Stimulated activated naive CD4-positive, alpha-beta T cell (primary cell): Measurements from ENCODE around the gene COL9A1.

ENCODE experiments used
- DNase-seq, 6 experiments: peaks; one replicate each; lab custom pipeline; 2025; lab: John Stamatoyannopoulos, UW

Gene COL9A1

DNA sequence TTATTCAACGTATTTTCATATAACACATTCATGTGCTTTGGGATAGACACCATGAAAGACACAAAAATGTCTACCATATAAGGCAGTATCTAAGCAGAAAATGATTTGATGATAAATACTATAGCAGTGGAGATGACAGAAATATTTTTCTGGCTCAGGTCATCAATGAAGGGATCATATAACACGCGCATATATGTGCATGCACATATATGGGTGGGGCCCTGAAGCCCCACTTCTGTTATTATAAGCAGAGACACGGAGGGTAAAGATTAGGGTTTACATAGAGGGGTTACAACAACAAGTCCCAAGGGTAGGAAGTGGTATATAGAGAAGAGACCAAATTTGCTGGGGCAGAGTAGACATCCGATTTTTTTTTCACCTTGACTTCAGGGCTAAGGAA is 16.0 kb downstream of the COL9A1 start:
- DNase-seq, result no peak

DNA sequence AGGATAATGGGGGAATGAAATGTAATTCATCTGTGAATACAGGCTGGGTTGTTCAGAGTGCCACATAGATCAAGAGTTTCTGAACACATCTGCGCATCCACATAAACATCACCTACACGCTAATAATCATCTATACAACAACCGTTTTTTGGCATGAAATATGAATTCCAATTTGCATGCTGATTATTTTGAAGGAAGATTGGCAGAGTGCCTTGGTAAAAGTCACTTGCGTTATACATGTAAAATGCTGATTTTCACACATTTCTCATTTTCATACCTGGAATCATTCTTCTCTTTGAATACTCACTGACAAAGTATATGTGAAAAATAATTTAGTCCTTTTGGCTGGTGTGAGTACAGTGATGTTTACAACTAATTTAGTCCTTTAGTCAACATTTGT is 17.7 kb downstream of the COL9A1 start:
- no peak for DNase-seq

DNA sequence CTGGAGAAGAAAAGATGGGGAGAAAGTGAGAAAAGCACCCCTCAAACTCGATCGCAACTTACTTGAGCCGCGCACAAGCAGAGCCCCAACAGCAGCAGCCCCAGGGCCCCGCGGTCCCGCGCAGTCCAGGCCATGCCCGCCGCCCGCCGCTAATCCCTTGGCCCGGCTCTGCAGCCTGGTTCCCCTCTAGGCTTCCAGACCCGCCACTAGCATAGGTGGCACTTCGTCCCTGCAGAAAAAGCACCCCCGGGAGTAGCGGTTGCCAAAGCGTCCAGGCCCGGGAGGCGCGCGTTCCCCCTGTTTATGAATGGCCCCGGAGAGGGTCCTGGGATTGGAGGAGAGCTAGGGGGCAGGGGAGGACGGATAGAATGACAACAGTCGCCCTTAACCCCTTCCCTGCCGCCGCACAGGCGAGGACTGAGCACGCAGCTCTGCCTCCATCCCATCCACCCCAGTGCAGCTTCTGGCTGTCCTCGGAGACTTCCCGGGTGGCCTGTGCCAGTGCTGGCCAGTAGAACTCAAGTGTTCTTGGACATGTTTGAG is 19.9 kb downstream of the COL9A1 start:
- DNase-seq, result no peak

DNA sequence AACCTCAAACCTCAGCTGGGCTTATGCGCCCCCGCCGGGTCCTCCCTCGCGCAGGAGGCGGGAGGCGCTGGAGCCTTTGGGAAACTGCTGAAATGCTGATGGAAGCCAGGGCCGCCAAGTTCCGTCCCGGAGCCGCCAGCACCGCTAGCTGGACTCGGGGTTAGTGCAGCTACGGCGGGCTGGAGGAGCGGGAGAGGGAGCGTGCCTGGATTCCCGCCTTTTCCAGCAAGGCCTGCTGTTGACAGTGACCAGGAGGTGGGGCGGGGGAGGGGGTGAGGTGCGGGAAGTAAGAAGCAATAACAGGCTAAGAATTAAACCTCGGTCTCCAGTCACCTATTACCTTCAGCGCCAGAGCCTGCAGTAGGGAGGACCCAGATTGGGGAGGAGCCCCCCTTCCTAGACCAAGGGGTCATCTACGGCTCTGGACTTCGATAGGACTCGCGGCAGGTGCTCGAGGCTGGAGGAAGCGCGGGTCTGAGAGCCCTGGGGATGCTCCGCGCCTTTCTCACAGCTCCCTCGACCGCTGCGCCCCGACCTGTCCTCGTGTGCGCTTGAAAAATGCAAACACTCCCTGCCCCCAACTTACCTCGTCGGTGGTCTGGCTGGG is 20.5 kb downstream of the COL9A1 start:
- no peak for DNase-seq

DNA sequence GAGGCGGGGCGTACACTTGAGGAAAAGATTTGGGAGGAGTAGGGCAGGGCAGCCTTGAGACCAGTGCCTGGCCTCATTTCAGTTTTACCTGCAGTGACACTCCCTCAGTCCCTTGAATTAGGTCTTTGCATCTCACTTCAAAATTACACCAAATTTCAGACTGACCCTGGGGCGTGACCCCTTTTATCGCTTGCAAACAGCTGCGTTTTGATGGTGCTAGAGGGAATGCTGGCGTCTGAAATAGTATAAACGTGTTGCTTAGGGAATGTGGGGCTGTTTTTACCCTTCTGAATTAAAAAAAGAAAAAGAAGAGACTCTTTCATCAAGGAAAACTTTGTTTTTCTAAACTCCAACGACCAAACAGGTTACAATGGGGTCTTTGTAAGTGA is 21.0 kb downstream of the COL9A1 start:
- no peak for DNase-seq

DNA sequence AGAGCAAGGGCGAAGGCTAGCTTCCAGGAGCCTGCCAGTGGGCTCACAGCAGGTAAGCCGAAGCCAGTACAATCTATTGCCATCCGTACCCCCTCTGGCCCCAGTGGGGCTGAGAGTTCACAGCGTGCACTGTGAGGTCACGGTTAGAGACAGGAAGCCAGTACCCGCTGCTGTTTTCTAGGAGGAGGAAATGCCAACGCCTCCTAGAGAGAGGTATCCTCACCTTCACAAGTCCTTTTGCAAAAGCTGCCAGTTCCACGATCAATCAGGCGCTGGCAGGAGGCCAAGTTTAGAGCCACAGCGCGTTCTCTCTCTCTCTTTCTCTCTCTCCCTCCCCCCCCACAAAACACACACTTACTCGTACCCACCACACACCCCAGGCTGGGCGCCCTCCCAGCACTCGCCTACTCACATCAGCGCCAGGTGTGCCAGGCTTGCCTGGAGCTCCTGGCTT is 22.5 kb downstream of the COL9A1 start:
- no peak for DNase-seq

DNA sequence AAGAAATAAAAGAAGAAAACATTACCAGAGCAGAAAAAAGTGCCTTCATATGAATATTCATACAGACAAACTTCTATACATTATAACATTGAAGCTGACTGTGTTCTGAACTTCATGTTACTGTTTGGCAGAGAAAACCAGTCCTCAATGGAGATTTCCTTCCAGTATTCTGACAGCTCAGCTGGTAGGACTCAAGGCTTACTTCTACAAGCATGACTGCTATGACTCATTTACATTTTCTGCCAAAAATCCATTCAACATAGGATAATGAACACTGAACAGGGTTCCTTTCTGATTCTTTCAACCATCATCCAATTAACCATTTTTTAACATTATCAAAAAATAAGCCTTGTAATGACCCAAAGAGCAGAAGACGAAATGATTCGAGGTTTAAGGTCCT is 25.4 kb downstream of the COL9A1 start:
- no peak for DNase-seq

DNA sequence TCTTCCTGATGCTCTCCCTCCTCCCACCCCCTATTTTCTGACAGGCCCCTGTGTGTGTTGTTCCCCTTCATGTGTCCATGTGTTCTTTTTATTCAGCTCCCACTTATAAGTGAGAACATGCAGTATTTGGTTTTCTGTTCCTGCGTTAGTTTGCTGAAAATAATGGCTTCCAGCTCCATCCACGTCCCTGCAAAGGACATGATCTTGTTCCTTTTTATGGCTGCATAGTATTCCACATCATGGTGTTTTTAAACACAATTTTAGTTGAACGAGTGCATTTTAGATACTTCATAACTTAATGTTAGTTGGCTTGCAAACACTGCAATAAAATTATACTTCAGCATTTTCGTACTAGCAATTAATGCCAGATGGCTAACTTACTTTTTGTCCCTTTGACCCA is 28.5 kb downstream of the COL9A1 start:
- no peak for DNase-seq

DNA sequence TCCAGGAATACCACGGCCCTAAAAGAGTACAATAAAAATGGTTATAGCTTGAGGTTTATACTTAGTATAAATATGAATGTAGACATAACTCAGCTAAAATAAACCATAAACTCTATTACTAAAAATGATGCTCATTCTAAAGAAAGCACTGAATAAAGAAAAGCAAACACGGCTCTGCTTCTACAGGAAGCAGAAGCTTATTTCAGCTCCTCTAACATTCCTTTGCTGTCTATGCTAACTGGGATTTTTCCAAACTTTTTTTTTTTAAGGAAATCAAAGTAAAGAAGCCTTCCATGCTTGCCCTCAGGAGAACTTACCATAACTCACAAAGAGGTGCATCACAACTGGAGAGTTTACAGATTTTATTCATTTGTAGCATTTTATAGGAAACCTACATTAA is 30.8 kb downstream of the COL9A1 start:
- DNase-seq, result no peak

DNA sequence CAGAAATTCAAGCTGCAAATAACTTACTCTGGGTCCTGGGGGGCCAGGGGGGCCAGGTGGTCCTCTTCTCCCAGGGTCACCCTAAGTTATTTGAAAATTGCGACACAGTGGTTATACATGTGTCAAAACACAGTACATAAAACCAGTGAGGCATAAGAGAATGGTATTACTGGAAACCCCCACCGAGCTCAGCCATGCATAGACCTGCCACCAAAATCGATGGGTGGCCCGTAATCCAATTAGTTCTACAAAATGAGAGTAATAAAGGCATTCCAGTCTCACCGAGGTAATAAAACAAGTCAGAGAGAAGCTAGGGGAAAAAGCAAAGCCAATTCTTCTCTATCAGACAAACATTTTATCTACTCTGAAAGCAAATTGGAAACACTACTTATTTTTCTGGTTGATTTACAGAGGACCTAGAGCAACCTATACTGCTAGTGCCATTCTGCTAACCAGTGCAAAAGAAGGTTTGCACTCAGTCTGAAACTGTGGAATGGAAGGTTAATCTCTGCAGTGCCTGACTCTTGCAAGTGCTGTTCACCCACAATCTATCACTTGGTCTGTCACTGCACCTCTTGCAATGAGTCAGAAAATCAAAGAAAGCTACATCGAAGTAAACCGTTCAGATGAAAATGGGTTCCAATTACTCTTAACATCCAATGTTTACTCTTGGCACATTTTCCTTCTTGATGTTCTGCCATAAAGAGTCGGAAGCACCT is 32.4 kb downstream of the COL9A1 start:
- no peak for DNase-seq

DNA sequence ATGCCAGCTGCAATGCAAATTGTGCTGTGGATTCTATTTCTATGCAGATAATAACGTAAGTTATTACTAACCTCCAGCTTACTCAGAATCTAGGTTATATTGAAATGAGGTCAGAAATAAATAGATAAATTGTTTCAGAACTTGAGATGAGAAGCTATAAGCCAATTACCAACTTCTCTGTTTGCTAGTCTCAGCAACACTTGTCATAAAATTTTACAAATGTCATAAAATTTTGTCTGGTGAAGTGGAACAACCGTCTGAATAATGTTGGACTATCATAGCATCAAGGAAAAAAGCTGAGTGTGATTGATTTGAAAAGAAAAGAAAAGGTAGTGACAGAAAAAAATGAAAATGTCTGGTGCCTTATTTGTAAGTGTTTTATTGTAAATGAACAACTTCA is 36.7 kb downstream of the COL9A1 start:
- DNase-seq, result no peak

DNA sequence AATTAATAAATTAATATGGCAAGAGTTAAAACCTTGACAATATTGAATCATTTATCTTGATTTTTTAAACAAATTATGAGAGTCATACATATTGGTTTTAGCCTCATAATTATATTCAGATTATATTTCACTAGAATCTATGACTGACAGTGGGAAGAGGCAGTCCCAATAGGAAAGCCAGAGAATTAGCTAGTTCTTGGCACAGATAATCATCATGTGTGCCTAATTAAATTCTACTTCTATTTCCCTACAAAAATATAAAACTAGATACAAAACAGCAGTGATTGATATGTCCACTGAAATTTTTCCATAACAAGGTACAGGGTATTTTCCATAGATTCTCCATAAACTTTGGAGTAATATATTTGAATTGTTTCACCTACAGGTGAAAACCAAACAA is 38.6 kb downstream of the COL9A1 start:
- no peak for DNase-seq

DNA sequence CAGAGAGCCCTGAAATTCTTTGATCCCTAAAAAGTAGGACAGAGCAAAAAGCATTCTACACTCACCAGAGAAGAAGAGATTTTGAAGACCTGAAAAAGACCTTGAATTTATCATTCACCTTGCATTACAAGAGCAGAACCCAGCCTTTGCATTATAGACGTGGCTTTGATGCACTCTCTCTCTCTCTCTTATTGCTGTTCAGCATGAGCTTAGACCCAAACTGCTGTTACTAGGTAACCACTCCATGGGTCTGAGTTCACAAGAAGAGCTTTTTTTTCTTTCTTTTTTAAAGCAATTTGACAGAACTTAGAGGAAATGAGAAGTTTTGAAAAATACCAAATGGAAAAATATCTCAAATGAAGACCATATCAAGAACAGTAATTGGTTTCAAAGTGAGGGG is 44.4 kb downstream of the COL9A1 start:
- DNase-seq, result no peak

DNA sequence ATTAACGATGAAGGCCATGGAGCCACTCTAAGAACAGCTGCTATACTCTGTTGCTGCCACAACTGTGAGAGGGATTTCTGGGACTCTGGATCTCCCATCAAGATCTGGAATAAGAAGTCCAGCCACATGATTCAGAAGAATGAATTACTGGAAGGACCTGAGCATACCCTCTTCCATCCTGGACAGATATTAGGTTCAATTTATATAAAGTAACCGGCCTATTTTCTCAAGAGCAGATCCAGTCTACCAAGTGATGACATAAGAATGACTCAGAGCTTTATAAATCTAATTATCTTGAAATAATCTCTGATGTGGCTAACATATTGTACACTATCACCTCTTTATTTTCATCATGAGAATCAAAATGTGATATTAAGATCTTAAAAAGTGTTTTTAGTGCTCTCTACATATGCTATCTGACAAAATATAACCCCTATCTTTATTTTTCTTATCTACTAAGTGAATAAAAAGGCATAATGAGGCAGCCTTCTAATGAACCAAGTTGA is 45.1 kb downstream of the COL9A1 start:
- no peak for DNase-seq

DNA sequence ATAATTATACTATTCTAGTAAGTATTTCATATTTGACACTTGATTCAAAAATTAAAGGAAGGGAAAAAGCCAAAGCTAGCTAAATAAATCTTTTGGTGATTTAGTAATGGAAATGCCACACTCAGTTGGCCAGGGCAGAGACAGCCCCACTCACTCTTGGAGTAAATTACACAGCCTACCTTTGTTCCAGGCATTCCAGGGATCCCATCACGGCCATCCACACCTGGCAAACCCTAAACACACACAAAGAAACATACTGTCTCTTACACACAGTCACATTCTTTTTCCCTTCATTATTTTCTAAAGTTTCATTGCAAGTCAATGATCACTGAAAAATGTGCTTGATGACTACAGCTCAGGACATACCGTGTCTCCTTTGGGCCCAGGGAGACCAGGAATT is 48.1 kb downstream of the COL9A1 start:
- DNase-seq, result no peak

DNA sequence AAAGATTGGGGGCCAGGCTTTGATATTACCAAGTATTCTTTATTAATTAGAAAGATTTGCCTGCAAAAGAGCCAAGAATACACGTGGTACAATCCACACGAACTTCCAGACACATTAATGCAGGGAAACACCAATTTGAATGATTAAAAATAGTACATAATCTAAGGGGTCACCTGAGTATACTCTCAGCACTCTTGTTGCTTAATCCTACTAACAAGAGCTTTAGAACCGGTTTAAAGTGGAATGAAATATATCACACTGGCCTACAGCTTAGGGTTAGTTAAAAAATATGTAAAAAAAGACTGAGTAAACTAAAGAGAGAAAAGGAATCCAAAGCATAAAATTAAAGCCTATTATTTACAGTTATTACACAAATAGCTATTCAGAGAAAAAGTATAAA is 49.0 kb downstream of the COL9A1 start:
- no peak for DNase-seq

DNA sequence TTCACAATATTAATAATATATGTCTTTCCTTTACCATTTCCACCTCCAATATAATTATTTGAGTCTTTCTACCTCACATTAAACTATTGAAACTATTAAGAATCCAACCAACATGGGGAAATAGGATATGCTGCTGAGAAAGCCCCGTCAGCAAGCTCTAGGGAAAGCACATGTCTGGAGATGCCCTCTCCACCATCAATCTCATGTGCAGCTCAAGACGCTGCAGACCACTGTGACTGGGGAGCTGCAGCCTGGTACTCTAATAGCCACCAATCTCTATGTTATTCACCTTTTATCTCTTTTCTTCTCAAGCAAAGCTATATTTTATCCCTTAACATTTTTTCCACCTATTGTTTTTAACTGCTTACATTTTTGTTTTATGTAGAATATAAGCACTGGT is 50.3 kb downstream of the COL9A1 start:
- DNase-seq, result no peak

DNA sequence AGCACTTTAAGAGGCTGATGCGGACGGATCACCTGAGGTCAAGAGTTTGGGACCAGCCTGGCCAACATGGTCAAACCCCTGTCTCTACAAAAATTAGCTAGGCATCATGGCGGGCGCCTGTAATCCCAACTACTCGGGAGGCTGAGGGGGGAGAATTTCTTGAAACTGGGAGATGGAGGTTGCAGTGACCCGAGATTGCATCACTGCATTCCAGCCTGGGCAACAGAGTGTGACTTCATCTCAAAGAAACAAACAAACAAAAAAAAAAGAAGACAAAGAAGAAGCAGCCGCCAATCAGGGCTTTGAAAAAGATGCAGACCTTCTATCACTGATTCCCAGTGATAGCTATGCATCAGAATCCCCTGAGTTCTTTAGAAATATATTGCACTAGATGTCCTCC is 56.8 kb downstream of the COL9A1 start:
- no peak for DNase-seq

DNA sequence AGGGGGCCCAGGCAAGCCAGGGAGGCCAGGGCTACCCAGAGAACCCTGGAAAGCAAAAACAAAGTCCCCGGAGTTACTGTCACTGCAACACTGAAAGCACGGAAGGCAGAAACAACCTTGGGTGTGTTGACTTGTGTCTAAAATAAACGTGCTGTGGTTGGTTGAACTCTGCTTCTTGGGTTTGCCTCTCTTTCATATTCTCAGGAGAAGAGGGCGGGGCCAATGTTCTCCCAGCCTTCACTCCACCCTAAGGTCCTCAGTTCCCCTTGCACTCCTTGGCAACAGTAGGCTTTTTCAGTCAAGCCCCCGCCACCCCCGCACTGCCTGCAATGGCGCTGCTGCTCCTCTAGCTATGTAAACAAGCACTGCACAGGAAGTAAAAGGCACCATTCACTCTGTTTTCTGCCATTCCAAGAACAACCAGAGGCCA is 60.9 kb downstream of the COL9A1 start:
- DNase-seq, result no peak

DNA sequence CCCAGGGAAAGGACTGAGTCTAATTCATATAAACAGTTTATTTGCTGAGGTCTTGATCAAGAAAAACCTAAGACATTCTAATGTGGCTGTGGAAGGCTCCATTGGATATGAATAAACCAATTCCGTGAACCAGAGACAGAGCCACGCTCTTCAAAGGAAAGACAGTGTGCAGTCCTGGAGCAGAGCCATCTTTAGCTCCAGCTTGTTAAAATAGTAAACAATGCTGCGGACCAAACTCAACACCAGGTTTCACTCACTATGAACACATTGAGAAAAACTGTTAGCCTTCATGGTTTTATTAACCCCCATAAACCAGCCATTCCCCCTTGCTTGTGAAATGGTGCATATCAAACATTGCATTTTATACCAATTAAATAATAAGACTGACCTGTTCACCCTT is 61.9 kb downstream of the COL9A1 start:
- no peak for DNase-seq

DNA sequence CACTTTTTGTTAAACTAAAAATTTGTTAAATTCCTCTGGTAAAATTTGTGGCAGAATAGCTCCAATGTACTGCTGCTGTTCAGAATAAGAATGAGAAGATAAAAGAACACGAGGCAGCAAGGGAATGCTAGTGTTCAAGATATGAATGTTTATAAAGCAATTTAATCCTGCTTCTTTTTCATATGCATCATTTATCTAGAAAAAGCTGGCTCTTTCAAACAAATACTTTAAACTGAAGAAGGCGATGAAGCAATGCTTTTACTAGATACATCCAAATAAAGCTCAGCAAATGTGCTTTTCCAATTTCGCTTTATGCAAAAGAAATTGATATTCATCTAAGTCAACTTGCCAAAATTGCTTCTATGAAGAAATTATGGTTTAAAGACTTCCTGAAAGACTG is 66.5 kb downstream of the COL9A1 start:
- no peak for DNase-seq

DNA sequence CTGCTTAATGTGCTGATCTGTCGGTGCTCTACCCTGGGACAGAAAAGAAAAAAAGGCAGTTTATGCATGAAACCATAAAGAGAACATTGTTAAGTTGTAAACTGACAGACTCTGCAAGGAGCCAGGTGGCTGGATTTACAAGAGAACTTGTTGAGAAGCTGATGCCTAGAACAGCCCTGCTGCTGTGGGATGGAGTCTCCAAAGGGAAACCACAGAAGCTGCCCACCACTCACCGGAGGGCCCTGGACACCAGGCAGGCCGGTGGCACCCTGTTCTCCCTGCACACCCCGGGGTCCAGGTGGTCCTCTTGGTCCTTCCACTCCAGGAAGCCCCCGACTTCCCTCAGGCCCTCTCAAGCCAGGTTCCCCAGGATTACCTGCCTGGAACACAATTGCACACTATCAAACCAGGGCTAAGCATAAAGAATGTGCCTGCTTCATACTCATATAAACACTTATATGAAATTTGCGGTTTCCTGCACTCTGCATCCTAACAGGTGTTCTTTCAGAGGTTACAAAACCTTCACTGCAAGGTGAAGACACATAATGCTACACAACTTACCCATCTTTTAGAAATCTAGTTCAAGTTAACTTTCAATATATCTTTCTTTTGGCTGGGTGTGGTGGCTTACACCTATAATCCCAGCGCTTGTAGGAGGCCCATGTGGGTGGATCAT is 68.2 kb downstream of the COL9A1 start:
- no peak for DNase-seq

DNA sequence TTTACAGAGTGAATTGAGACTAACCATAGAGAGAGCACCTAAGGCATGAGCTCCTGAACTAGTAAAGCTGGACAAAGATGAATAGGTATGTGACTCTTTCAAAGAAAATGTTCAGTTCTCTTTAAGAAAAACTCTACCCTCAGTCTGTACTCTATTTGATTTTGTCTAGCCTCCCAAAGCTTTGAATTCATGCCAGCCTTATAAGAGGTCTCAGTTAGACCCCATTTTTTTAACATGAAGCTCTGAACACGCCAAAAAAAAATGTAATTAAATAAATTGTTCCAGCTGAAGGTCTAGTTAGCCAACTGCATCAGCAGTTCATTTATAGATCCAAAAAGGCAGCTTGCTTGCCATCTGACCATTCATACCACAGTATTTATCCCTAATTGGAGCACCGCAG is 71.6 kb downstream of the COL9A1 start:
- DNase-seq, result no peak
